ENCODE data around the gene KCNH3. TPM values are rescaled to one million over a fixed set of nuclear protein-coding genes. Genes with fewer than 3 reads are reported as not detected.

The KCNH3 gene
- total RNA-seq, 4 donors from 2014 or later, result 0.94 to 2.2 (median 2.1) TPM; not detected in 1

DNA sequence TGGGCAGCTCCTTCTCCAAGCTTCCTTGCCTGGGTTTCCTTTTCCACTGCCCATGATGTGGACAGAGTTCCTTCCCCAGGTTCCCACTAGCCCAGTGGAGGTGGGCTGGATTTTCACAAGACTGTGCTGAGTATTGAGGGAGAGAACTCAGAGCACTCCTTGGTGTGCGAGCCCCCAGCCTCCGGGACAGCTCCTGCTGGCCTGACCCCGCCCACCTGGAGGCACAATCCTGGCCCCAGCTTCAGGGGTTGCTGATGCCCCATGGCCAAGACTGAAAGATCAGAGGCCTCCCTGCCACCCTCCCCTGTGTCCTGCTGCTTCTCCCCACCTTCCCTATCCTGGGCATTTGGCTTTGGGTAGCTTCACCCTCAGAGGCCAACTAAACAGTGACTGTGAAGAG lies 7.7 kb downstream of the KCNH3 start:
- Histone ChIP-seq H3K27ac (no peak overlapping the region), H3K27me3 (no peaks in the 10 kb centered on the region), H3K4me3 (replicated peaks in 1 of 3) (no peak overlapping the region), H3K4me1 (peaks cover 12 to 13% of the 10 kb centered on the region in 2 donors), H3K36me3 (no peaks in the 10 kb centered on the region), H3K9me3 (no peaks in the 10 kb centered on the region)
- no peak for DNase-seq
- WGBS, 2 donors, result 79% methylated on average over 3 of the region's 3 CpGs; no CpG with 5 or more reads in 1 of the 2 donors
- intact Hi-C loops (cut with DNase I), result no loop called here
- TF ChIP-seq POLR2A (IDR thresholded peaks at IDR 0.05), result no peak
- TF ChIP-seq, protein P1, sequence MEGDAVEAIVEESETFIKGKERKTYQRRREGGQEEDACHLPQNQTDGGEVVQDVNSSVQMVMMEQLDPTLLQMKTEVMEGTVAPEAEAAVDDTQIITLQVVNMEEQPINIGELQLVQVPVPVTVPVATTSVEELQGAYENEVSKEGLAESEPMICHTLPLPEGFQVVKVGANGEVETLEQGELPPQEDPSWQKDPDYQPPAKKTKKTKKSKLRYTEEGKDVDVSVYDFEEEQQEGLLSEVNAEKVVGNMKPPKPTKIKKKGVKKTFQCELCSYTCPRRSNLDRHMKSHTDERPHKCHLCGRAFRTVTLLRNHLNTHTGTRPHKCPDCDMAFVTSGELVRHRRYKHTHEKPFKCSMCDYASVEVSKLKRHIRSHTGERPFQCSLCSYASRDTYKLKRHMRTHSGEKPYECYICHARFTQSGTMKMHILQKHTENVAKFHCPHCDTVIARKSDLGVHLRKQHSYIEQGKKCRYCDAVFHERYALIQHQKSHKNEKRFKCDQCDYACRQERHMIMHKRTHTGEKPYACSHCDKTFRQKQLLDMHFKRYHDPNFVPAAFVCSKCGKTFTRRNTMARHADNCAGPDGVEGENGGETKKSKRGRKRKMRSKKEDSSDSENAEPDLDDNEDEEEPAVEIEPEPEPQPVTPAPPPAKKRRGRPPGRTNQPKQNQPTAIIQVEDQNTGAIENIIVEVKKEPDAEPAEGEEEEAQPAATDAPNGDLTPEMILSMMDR (IDR thresholded peaks at IDR 0.05), result no peak

DNA sequence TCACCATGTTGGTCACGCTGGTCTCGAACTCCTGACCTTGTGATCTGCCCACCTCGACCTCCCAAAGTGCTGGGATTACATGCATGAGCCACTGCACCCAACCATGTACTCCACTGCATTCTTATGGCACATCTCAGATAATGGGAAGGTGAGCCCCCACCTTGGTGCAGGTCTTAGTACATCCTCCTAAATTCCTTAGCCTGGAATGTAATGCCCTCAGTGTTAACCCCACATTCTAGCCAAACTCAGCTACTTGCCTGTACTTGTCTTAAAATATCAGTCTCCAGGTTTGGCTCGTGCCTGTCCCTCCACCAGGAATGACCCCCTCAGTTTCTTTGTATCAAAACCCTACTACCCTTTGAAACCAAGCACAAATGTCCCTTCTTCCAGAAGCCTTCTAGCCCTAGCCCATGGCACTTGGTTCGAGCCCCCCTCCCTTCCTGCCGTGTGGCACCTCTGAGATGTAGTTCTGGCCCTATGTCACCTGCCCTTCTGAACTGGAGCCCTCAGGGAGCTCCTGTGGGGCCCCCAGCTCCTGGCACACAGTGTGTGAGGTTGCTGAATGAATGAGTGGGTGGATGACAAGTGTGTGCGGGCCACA lies 8.4 kb downstream of the KCNH3 start:
- no peak for DNase-seq
- Histone ChIP-seq H3K27ac (no peak overlapping the region), H3K36me3 (no peaks in the 10 kb centered on the region), H3K9me3 (no peaks in the 10 kb centered on the region), H3K4me1 (peaks cover 12 to 13% of the 10 kb centered on the region in 2 donors), H3K27me3 (no peaks in the 10 kb centered on the region), H3K4me3 (replicated peaks in 1 of 3) (no peak overlapping the region)
- 83 to 89% methylated on average over 7 of the region's 7 CpGs for WGBS, 2 donors
- TF ChIP-seq POLR2A (IDR thresholded peaks at IDR 0.05), result no peak
- TF ChIP-seq, protein P1 (IDR thresholded peaks at IDR 0.05), result no peak
- intact Hi-C loops (cut with DNase I), result no loop called here

DNA sequence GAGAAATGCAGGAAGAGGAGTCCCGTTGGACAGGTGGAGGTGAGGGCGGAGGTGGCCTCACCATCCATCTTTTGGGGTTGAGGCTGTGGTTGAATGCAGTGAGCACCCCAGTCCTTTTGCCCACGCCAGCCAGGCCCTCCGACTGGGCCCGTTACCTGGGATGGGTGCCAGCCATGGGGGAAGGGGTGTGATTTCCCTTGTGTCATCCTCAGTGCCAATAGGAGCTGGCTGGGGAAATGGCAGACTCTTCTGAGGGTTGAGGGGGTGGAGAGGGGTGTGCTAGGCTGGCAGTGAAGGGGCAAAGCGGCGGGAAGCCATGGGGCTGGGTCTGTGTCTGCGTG lies 9.6 kb downstream of the KCNH3 start:
- intact Hi-C loops (cut with DNase I), result no loop called here
- 51 to 64% methylated on average over 8 of the region's 8 CpGs for WGBS, 2 donors
- Histone ChIP-seq H3K4me3 (replicated peaks in 1 of 3) (peak overlapping the region in 1 of 3 donors; percentile 16), H3K4me1 (peaks cover 12 to 13% of the 10 kb centered on the region in 2 donors), H3K27ac (no peak overlapping the region), H3K36me3 (no peaks in the 10 kb centered on the region), H3K27me3 (no peaks in the 10 kb centered on the region), H3K9me3 (no peaks in the 10 kb centered on the region)
- DNase-seq, result no peak
- TF ChIP-seq POLR2A (IDR thresholded peaks at IDR 0.05), result no peak
- TF ChIP-seq, protein P1 (IDR thresholded peaks at IDR 0.05), result no peak

DNA sequence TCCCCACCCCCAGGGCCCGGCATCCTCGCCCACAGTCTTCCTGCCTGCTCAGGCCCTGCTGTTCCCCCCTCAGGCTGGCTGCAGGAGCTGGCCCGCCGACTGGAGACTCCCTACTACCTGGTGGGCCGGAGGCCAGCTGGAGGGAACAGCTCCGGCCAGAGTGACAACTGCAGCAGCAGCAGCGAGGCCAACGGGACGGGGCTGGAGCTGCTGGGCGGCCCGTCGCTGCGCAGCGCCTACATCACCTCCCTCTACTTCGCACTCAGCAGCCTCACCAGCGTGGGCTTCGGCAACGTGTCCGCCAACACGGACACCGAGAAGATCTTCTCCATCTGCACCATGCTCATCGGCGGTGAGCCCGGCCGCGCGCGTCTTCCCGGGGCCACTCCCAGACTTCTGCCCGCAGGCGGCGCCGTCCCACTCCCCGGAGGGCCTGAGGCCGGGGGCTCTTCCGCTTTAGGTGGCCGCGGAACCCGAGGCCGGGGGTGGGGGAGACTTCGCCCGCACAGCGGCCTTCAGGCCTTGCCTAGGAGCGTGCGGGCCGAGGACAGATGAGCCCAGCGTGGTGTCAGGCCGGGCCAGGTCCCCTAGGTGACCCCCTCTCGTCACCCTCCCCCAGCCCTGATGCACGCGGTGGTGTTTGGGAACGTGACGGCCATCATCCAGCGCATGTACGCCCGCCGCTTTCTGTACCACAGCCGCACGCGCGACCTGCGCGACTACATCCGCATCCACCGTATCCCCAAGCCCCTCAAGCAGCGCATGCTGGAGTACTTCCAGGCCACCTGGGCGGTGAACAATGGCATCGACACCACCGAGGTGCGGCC lies 10.2 kb downstream of the KCNH3 start:
- WGBS, 2 donors, result 7 to 13% methylated on average over 7 to 42 of the region's 70 CpGs
- intact Hi-C loops (cut with DNase I), result no loop called here
- peak; percentile 44 to 57 for DNase-seq
- Histone ChIP-seq H3K4me1 (peaks cover 12 to 13% of the 10 kb centered on the region in 2 donors), H3K27ac (no peak overlapping the region), H3K9me3 (no peaks in the 10 kb centered on the region), H3K27me3 (no peaks in the 10 kb centered on the region), H3K36me3 (no peaks in the 10 kb centered on the region), H3K4me3 (replicated peaks in 1 of 3) (peak overlapping the region in 2 of 3 donors; percentile 14 to 16)
- TF ChIP-seq POLR2A (IDR thresholded peaks at IDR 0.05), result no peak
- TF ChIP-seq, protein P1 (IDR thresholded peaks at IDR 0.05), result peak in 5 of 6 experiments; percentile 21 to 54 (median 26)

All from thyroid gland (tissue), 4 donors.